HCT116 (cell line): ENCODE data around the gene RPTOR. TPM values are rescaled to one million over a fixed set of nuclear protein-coding genes. Genes with fewer than 3 reads are reported as not detected.

ENCODE experiments used
- ATAC-seq: fragments of 200-7000 bp; cut with Tn5 transposase; 2 replicates; pipeline ENCODE4 v1.9.1; 2020; ENCODE audit warnings: mild to moderate bottlenecking, moderate library complexity
- BruUV-seq: library from RNA; stranded (reverse); fragments of 400-500 nt; replicated peaks from 2 replicates; lab custom pipeline; 2021; lab: Mats Ljungman, UMichigan
- CTCF ChIA-PET: fragments of 300-600 bp; sonication (Branson Sonifier 250); formaldehyde crosslinking; loops from one replicate; lab custom pipeline; 2021; ENCODE audit warnings: antibody characterized with exemption; lab: Charles Lee
- POLR2A ChIA-PET: fragments of 300-600, 350-600 bp; sonication (Branson Sonifier 250); formaldehyde crosslinking; loops from one replicate; lab custom pipeline; 2021; ENCODE audit warnings: antibody characterized with exemption; lab: Charles Lee
- RAD21 ChIA-PET, 2 experiments: fragments of 300-600 bp; sonication (Branson Sonifier 250); formaldehyde crosslinking; loops; one replicate each; lab custom pipeline; 2023; ENCODE audit warnings: low total read pairs in 2 of 2; ENCODE audit not compliant: uncharacterized antibody in 2 of 2, unreplicated experiment in 2 of 2, low non-redundant PET in 1 of 2; lab: Charles Lee
- DNase-seq: peaks from one replicate; pipeline ENCODE4 v3.0.0-alpha.2; 2010; ENCODE audit warnings: low read depth, low spot score
- H2AFZ ChIP-seq: fragments of 200-600 bp; shearing (Covaris generic), sonication (generic); 2 replicates; pipeline ENCODE4 v1.6.1; 2017; ENCODE audit warnings: low read depth, mixed run types, mixed read lengths, antibody characterized with exemption, low read length; ENCODE audit not compliant: poor library complexity, severe bottlenecking
- H3K27ac ChIP-seq: 2 replicates; pipeline ENCODE4 v1.5.1; 2012; ENCODE audit warnings: low read depth, low read length
- H3K27me3 ChIP-seq: fragments of 200-600 bp; sonication (generic); 2 replicates; pipeline ENCODE4 v1.6.1; 2016; ENCODE audit warnings: mixed run types, low read length, mixed read lengths; ENCODE audit not compliant: insufficient read depth
- H3K36me3 ChIP-seq, 2 experiments: fragments of 200-500 bp in 1 of 2; fragments of 200-600 bp in 1 of 2; sonication (Bioruptor generic) in 1 of 2; sonication (generic) in 1 of 2; 2 replicates each; pipeline versions ENCODE4 v1.5.1 to v1.6.1; 2014 to 2016; ENCODE audit warnings: low read length in 2 of 2, inconsistent platforms in 1 of 2, mixed read lengths in 1 of 2, mixed run types in 1 of 2; ENCODE audit not compliant: insufficient read depth in 2 of 2, control insufficient read depth in 1 of 2
- H3K4me1 ChIP-seq, 2 experiments: fragments of 200-600 bp in 1 of 2; sonication (generic) in 1 of 2; 2 replicates each; pipeline versions ENCODE4 v1.5.1 to v1.6.1; 2012 to 2017; ENCODE audit warnings: low read length in 2 of 2, inconsistent platforms in 1 of 2, mild to moderate bottlenecking in 1 of 2, mixed read lengths in 1 of 2, mixed run types in 1 of 2, moderate library complexity in 1 of 2; ENCODE audit not compliant: insufficient read depth in 2 of 2, control insufficient read depth in 1 of 2
- H3K4me2 ChIP-seq: fragments of 200-600 bp; sonication (generic); 2 replicates; pipeline ENCODE4 v1.6.1; 2017; ENCODE audit warnings: mixed run types, low read length, mixed read lengths
- H3K4me3 ChIP-seq, 2 experiments: fragments of 200-600 bp in 1 of 2; sonication (generic) in 1 of 2; replicated peaks in 1 of 2; 2 replicates each; pipeline ENCODE4 v1.5.1; 2011 to 2016; ENCODE audit warnings: low read length in 2 of 2, control low read depth in 1 of 2, low read depth in 1 of 2, mild to moderate bottlenecking in 1 of 2, mixed read lengths in 1 of 2, mixed run types in 1 of 2
- H3K79me2 ChIP-seq: fragments of 200-600 bp; sonication (generic); 2 replicates; pipeline ENCODE4 v1.6.1; 2017; ENCODE audit warnings: mild to moderate bottlenecking, mixed run types, low read length, moderate library complexity, mixed read lengths; ENCODE audit not compliant: insufficient read depth
- H3K9ac ChIP-seq: fragments of 200-600 bp; sonication (generic); 2 replicates; pipeline ENCODE4 v1.6.1; 2016; ENCODE audit warnings: low read length, mixed read lengths
- H3K9me2 ChIP-seq: fragments of 200-600 bp; sonication (generic), shearing (Covaris generic); 2 replicates; pipeline ENCODE4 v1.6.1; 2017; ENCODE audit warnings: mixed run types, mild to moderate bottlenecking, moderate library complexity; ENCODE audit not compliant: insufficient read depth
- H3K9me3 ChIP-seq, 2 experiments: fragments of 200-500 bp in 1 of 2; fragments of 200-600 bp in 1 of 2; sonication (Bioruptor generic) in 1 of 2; sonication (generic) in 1 of 2; 2 replicates each; pipeline ENCODE4 v1.6.1; 2014 to 2017; ENCODE audit warnings: low read length in 2 of 2, mixed read lengths in 2 of 2, inconsistent platforms in 1 of 2, low read depth in 1 of 2, mild to moderate bottlenecking in 1 of 2, mixed run types in 1 of 2, moderate library complexity in 1 of 2; ENCODE audit not compliant: control insufficient read depth in 1 of 2, insufficient read depth in 1 of 2
- H4K20me1 ChIP-seq: fragments of 200-600 bp; sonication (generic), shearing (Covaris generic); 2 replicates; pipeline ENCODE4 v1.6.1; 2017; ENCODE audit warnings: mixed run types, mild to moderate bottlenecking, moderate library complexity; ENCODE audit not compliant: insufficient read depth
- CEBPB ChIP-seq: IDR thresholded peaks from 2 replicates; pipeline ENCODE4 v1.6.1; 2012; ENCODE audit warnings: low read depth
- ELF1 ChIP-seq: IDR thresholded peaks from 2 replicates; pipeline ENCODE4 v1.6.1; 2012; ENCODE audit warnings: low read depth, borderline replicate concordance
- EZH2 ChIP-seq: fragments of 200-600 bp; sonication (generic); IDR thresholded peaks from 2 replicates; pipeline ENCODE4 v1.6.1; 2017; ENCODE audit warnings: antibody characterized with exemption, mixed run types
- FOSL1 ChIP-seq: IDR thresholded peaks from 2 replicates; pipeline ENCODE4 v1.6.1; 2012; ENCODE audit warnings: low read depth
- MAX ChIP-seq: IDR thresholded peaks from 2 replicates; pipeline ENCODE4 v1.6.1; 2012
- POLR2AphosphoS5 ChIP-seq: IDR thresholded peaks from 2 replicates; pipeline ENCODE4 v1.6.1; 2011; ENCODE audit warnings: mild to moderate bottlenecking, low read depth, low read length, moderate library complexity
- REST ChIP-seq: IDR thresholded peaks from 2 replicates; pipeline ENCODE4 v1.6.1; 2012; ENCODE audit warnings: low read depth
- SP1 ChIP-seq: IDR thresholded peaks from 2 replicates; pipeline ENCODE4 v1.6.1; 2012; ENCODE audit warnings: low read depth
- SRF ChIP-seq: IDR thresholded peaks from 2 replicates; pipeline ENCODE4 v1.6.1; 2012; ENCODE audit warnings: low read depth
- YY1 ChIP-seq: IDR thresholded peaks from 2 replicates; pipeline ENCODE4 v1.6.1; 2011; ENCODE audit warnings: low read length, low read depth, moderate library complexity, mild to moderate bottlenecking; ENCODE audit not compliant: insufficient replicate concordance; ENCODE audit errors: extremely low read depth
- ZBTB33 ChIP-seq: IDR thresholded peaks from 2 replicates; pipeline ENCODE4 v1.6.1; 2011; ENCODE audit warnings: mild to moderate bottlenecking, low read length, moderate library complexity; ENCODE audit not compliant: insufficient replicate concordance; ENCODE audit errors: extremely low read depth
- ZFX ChIP-seq: fragments of 450-650 bp; IDR thresholded peaks from 2 replicates; pipeline ENCODE4 v1.6.1; 2017
- ZNF274 ChIP-seq: fragments of 200-500 bp; sonication (Bioruptor generic); IDR thresholded peaks from 2 replicates; pipeline ENCODE4 v1.6.1; 2014; ENCODE audit warnings: mild to moderate bottlenecking, low read depth, low read length, inconsistent platforms
- intact Hi-C: fragments of 100-400 bp; cut with micrococcal nuclease; formaldehyde crosslinking; loops from 2 replicates; pipeline ENCODE4 v1.10.0; 2022
- total RNA-seq: library from RNA; stranded (reverse); gene quantifications from one replicate; pipeline ENCODE4 v1.2.1, GENCODE V29; 2021; ENCODE audit not compliant: unreplicated experiment

Gene RPTOR
- total RNA-seq, 1 experiment from 2014 or later = 69.5 TPM

- no peaks in the 10 kb centered on the region for H3K9me3 ChIP-seq
- intact Hi-C loops = loop anchor here (5.0 kb wide), 1 partner anchor 109 kb away; no protein-coding TSS in a partner anchor
- CTCF ChIA-PET = no interaction called here
- DNase-seq = no peak
- TF ChIP-seq CEBPB (no peak), ELF1 (no peak), SP1 (no peak), REST (no peak)
- H3K4me3 ChIP-seq = no peak overlapping the region
- no peaks in the 10 kb centered on the region for H3K36me3 ChIP-seq
- RAD21 ChIA-PET = no interaction called here
- H2AFZ ChIP-seq = no peak overlapping the region
- H4K20me1 ChIP-seq = no peaks in the 10 kb centered on the region
- H3K4me2 ChIP-seq = no peak overlapping the region
- H3K9me2 ChIP-seq = no peaks in the 10 kb centered on the region
- H3K4me1 ChIP-seq = peaks cover 0 to 11% of the 10 kb centered on the region in 2 experiments; a peak in 2 of 4 replicates
- H3K9ac ChIP-seq = no peak overlapping the region
- no peak overlapping the region for H3K27ac ChIP-seq
- no peaks in the 10 kb centered on the region for H3K27me3 ChIP-seq
- no peak for ATAC-seq
- H3K79me2 ChIP-seq = no peaks in the 10 kb centered on the region
- no TSS peak for BruUV-seq
- POLR2A ChIA-PET = no interaction called here
Observed at GRCh38 chr17:80976701-80977100, 432.1 kb downstream of the RPTOR start.

- Histone ChIP-seq H3K9me2 (no peaks in the 10 kb centered on the region), H3K27me3 (no peaks in the 10 kb centered on the region), H3K4me1 (peaks cover 0 to 11% of the 10 kb centered on the region in 2 experiments; a peak in 2 of 4 replicates), H3K9ac (no peak overlapping the region), H3K4me2 (no peak overlapping the region), H3K27ac (no peak overlapping the region), H2AFZ (no peak overlapping the region), H3K36me3 (no peaks in the 10 kb centered on the region), H3K79me2 (no peaks in the 10 kb centered on the region), H3K4me3 (no peak overlapping the region), H4K20me1 (no peaks in the 10 kb centered on the region), H3K9me3 (no peaks in the 10 kb centered on the region)
- ChIA-PET POLR2A (no interaction called here), CTCF (interaction anchor here (1.2 kb wide), 1 partner anchor 550 kb away, joined by 3 read pairs; no protein-coding TSS in a partner anchor), RAD21 (no interaction called here)
- ATAC-seq = no peak
- BruUV-seq = no TSS peak
- intact Hi-C loops = loop anchor here (5.0 kb wide), 1 partner anchor 110 kb away; no protein-coding TSS in a partner anchor
- no peak for DNase-seq
- no peak for TF ChIP-seq YY1
- TF ChIP-seq MAX = no peak
- no peak for TF ChIP-seq ZFX
- no peak for TF ChIP-seq ELF1
- TF ChIP-seq ZBTB33 = no peak
- TF ChIP-seq SRF = no peak
- no peak for TF ChIP-seq EZH2
- no peak for TF ChIP-seq POLR2AphosphoS5
- TF ChIP-seq SP1 = no peak
- no peak for TF ChIP-seq ZNF274
- no peak for TF ChIP-seq FOSL1
Observed at GRCh38 chr17:80977172-80977571, 432.5 kb downstream of the RPTOR start.
